A549 treated with GW870086 at 1 μM for 4 hours (cell line): ENCODE measurements around the gene RASGRP3. TPM values are rescaled to one million over a fixed set of nuclear protein-coding genes. Genes with fewer than 3 reads are reported as not detected.

ENCODE experiments used
- total RNA-seq: library from RNA; stranded (reverse); fragments of 200-300 nt; extraction: Qiagen RNA extraction; gene quantifications from 5 replicates; pipeline ENCODE4 v1.2.3, GENCODE V29; 2022; ENCODE audit warnings: low read depth

Gene RASGRP3, protein sequence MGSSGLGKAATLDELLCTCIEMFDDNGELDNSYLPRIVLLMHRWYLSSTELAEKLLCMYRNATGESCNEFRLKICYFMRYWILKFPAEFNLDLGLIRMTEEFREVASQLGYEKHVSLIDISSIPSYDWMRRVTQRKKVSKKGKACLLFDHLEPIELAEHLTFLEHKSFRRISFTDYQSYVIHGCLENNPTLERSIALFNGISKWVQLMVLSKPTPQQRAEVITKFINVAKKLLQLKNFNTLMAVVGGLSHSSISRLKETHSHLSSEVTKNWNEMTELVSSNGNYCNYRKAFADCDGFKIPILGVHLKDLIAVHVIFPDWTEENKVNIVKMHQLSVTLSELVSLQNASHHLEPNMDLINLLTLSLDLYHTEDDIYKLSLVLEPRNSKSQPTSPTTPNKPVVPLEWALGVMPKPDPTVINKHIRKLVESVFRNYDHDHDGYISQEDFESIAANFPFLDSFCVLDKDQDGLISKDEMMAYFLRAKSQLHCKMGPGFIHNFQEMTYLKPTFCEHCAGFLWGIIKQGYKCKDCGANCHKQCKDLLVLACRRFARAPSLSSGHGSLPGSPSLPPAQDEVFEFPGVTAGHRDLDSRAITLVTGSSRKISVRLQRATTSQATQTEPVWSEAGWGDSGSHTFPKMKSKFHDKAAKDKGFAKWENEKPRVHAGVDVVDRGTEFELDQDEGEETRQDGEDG
- total RNA-seq, result 0.55 to 1.2 TPM (median 0.72 TPM) in 5 replicates

DNA sequence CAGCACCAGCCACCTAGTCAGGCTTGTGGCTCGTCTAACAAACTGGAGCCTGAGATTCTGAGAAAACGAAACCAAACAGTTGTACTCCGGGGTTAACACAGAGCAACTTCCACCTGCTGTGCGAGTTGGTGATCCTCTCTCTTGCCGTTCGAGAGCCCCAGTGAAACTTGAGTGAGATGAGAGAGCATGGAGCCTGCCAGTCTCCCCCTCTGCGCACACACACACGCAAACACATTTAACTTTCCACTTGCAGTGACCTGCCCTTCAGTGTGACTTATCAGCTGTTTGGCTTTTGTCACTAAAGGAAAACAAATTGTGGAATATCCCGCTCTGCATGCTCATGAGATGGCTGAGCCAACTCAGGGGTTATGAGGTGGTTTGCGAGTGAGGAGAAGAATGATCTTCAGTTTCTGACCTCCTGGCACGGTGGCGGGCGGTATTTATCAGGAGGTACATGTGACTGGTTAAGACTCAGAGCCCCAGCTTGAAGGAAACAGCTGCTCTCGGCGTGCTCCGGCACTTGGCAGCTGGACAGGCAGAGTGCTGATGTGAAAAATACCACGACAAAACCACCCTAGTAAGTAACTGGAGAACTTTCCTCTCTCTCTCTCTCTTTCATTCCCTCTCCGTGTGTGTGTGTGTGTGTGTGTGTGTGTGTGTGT lies at the start of gene RASGRP3:
Gene RASGRP3 (plus strand): TSS at position 519 of the 662 bp plus-strand sequence. CDS start 38,488 bp downstream, outside the sequence.

DNA sequence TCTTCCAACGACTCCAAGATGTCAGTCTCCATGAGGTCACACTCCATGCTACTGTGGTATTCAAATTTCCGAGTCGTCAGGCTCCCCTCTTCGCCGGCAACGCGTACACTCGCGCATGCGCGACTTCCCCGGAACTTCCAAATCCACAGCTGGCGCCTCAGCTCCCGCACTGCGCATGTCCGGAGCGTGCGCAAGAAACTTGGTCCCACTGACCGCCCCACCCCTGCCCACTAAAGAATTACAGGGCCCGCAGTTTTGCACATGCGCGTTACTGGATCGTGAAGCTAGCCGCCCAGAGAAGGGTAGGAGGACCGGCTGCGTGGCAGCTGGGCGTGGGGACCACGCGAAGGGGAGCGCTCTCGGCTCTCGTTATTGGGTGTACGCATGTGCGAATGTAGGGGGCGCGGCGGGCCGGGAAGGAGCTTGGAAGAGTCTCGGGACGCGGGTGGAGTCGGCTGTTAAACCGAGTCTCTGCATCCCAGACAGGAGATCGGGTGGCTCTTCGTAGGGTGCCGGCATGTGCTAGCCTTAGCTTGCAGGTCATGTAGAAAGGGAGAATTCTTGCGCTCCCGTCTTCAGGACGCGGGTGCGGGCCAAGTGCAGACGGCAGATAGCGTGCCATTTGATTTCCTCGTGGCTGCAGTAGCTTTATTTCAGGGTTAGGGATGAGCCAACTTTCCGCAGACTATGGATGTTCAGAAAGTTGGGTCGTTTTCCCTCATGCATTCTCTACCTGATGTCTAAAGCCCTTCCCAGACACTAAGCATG lies 122.9 kb downstream of the RASGRP3 start, which contains the start of gene FAM98A:
Gene FAM98A (minus strand): TSS at position 125 of the 768 bp plus-strand sequence. CDS start 78 bp downstream, at position 47.

Other genes with a start within 250 kb of the RASGRP3 start
- gene FAM98A, start 122.7 kb downstream of the RASGRP3 start, total RNA-seq, result 50.5 to 99.8 TPM (median 65.1 TPM) in 5 replicates